CD4-positive, alpha-beta T cell treated with Interleukin-4 for 4 hours (primary cell): ENCODE measurements around the gene MAGEB10.
"Not testable (repeated sequence)": the region's sequence is repeated elsewhere in the genome, so short reads cannot be mapped to it uniquely, and the experiment has no call there.

Experiments
- DNase-seq: peaks from one replicate; pipeline ENCODE4 v3.0.0-alpha.2; 2020

The MAGEB10 gene

GRCh38 chrX:27807690-27808089 is at the start of gene MAGEB10:
Gene MAGEB10 (plus strand): TSS chrX:27807990. CDS start chrX:27821307, 13,317 bp downstream.
- no peak for DNase-seq

- DNase-seq: no peak
These were observed 42.1 kb upstream of the MAGEB10 start for GRCh38 chrX:27765718-27766117.

- no peak for DNase-seq
These were observed 40.4 kb upstream of the MAGEB10 start for GRCh38 chrX:27767387-27767786.

- no peak for DNase-seq
These were observed 31.8 kb upstream of the MAGEB10 start for GRCh38 chrX:27775984-27776383.

- no peak for DNase-seq
These were observed 11.0 kb upstream of the MAGEB10 start for GRCh38 chrX:27796640-27797257.

GRCh38 chrX:27797575-27797974 is 10.2 kb upstream of the MAGEB10 start:
- DNase-seq: no peak

- no peak for DNase-seq
These were observed 436 bp downstream of the MAGEB10 start for GRCh38 chrX:27808226-27808625.

GRCh38 chrX:27808991-27809859 is 1.4 kb downstream of the MAGEB10 start:
- DNase-seq: not testable (repeated sequence)

GRCh38 chrX:27815209-27815608 is 7.4 kb downstream of the MAGEB10 start:
- DNase-seq: no peak

- no peak for DNase-seq
These were observed 16.0 kb downstream of the MAGEB10 start for GRCh38 chrX:27823812-27824211.

- no peak for DNase-seq
These were observed 30.4 kb downstream of the MAGEB10 start for GRCh38 chrX:27838185-27838584.

- DNase-seq: no peak
These were observed 33.1 kb downstream of the MAGEB10 start for GRCh38 chrX:27840881-27841280.

- DNase-seq: no peak
These were observed 35.1 kb downstream of the MAGEB10 start for GRCh38 chrX:27842859-27843258.

- no peak for DNase-seq
These were observed 52.5 kb downstream of the MAGEB10 start for GRCh38 chrX:27860337-27860736.

- DNase-seq: no peak
These were observed 56.0 kb downstream of the MAGEB10 start for GRCh38 chrX:27863809-27864208.
